ENCODE measurements around the gene CDK5RAP1.
A peak's percentile ranks its signal among the peaks of the same experiment; 100 is the strongest.
"Not testable (repeated sequence)": the region's sequence is repeated elsewhere in the genome, so short reads cannot be mapped to it uniquely, and the experiment has no call there.

The CDK5RAP1 gene

GRCh38 chr20:33401184-33401920 lies at the start of gene CDK5RAP1:
CDK5RAP1 (minus strand) TSS chr20:33401519; CDS start chr20:33397064, 4,455 bp downstream.
- peak; percentile 68 for DNase-seq (ENCODE audit: low spot score)

- no peak for DNase-seq (ENCODE audit: low spot score)
These were observed 49.5 kb upstream of the CDK5RAP1 start for GRCh38 chr20:33450867-33451266.

- no peak for DNase-seq (ENCODE audit: low spot score)
These were observed 44.7 kb upstream of the CDK5RAP1 start for GRCh38 chr20:33445881-33446625.

DNA sequence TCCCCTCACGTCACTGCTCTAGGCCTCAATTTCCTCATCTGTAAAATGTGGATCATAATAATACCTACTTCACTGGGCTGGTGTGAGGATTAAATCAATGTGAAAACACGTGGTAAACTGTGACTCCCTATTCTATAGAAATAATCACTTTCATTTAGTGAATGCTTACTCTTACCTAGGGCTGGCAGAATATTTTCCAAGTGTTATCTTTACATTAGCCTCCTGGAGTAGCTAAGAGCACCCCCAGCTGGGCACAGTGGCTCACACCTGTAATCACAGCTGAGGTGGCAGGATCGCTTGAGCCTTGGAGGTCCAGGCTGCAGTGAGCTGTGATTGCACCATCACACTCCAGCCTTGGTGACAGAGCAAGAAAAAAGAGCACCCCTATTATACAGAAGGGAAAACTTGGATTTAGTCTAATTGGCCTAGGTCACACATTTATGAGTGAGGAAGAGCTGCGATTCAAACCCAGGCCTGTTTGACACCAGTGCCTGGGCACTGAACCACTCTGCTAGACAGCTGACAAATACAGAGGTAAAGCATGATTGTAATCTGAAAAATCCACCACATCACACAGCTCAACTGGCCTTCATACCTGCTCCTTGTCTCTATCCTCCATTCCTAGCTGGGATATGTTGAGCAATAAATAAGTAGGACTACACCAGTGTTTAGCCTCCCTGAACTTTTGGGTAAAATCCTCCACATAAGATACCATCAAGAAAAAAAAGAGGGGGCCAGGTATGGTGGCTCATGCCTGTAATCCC lies 43.7 kb upstream of the CDK5RAP1 start:
- no peak for DNase-seq (ENCODE audit: low spot score)

GRCh38 chr20:33443512-33444239 lies 42.4 kb upstream of the CDK5RAP1 start, which contains the start of gene SNTA1:
SNTA1 (minus strand) TSS chr20:33443763; CDS start chr20:33443620, 143 bp downstream.
- peak; percentile 73 for DNase-seq (ENCODE audit: low spot score)

- no peak for DNase-seq (ENCODE audit: low spot score)
These were observed 41.7 kb upstream of the CDK5RAP1 start for GRCh38 chr20:33443006-33443511.

DNA sequence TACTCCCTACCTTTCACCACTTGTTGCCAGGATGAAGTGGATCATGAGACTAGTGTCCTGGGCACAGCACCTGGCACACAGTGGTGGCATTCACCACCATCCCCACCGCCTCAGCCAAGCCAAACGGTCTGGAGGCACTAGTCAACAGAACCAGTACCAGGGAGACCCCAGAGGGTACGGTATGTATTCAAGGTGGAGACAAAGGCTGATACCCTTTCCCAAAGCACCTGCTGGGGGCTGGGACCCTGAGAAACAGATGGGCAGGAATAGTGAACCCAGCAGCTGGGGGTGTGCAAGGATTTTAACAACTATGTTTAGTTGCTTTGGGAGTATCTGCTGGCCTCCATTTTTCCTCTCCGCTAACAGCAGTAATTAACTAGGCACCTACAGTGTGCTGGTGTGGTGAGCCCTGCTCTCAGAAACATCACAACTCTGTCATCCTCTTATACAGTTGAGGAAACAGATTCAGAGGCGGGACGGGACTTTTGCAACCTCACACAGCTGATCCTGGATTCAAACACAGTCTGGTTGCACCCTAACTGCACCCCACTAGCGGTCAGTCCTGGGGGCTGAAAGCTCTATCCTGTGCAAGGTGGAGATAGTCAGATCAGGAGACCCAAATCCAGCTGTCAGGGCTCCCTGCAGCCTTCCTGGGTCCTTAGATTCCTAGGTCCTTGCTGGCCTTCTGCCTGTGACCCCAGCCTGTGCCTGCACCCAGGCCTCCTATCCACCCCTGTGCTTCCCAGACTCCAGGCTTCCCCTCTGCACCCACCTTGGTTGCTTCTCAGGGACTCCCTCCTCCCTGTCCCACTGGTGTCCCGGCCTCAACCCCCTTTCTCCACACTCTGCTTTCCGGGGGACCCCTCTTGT lies 41.1 kb upstream of the CDK5RAP1 start:
- DNase-seq (ENCODE audit: low spot score), result no peak

- DNase-seq (ENCODE audit: low spot score), result no peak
These were observed 40.0 kb upstream of the CDK5RAP1 start for GRCh38 chr20:33441142-33441955.

GRCh38 chr20:33440562-33440961 lies 39.2 kb upstream of the CDK5RAP1 start:
- not testable (repeated sequence) for DNase-seq (ENCODE audit: low spot score)

DNA sequence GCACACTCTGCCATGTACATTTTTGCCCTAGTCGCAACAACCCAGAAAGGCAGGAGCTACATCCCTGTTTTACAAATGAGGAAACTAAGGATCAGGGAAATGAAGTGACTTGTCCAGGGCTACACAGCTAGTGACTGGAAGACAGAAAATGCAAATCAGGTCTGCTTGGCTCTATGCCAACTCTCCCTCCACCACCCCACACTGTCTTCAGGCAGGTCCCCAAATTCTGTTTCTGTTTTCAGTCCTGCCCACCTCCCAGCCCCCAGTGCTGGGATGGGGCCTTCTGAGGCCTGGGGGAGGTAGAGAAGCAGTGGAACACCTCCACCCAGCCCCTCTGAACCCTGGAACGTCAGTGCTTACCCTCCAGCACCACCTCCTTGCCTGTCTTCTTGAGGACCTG lies 37.2 kb upstream of the CDK5RAP1 start:
- DNase-seq (ENCODE audit: low spot score), result peak; percentile 45

GRCh38 chr20:33437141-33437911 lies 36.0 kb upstream of the CDK5RAP1 start:
- DNase-seq (ENCODE audit: low spot score), result no peak

- DNase-seq (ENCODE audit: low spot score), result no peak
These were observed 33.1 kb upstream of the CDK5RAP1 start for GRCh38 chr20:33434434-33434833.

DNA sequence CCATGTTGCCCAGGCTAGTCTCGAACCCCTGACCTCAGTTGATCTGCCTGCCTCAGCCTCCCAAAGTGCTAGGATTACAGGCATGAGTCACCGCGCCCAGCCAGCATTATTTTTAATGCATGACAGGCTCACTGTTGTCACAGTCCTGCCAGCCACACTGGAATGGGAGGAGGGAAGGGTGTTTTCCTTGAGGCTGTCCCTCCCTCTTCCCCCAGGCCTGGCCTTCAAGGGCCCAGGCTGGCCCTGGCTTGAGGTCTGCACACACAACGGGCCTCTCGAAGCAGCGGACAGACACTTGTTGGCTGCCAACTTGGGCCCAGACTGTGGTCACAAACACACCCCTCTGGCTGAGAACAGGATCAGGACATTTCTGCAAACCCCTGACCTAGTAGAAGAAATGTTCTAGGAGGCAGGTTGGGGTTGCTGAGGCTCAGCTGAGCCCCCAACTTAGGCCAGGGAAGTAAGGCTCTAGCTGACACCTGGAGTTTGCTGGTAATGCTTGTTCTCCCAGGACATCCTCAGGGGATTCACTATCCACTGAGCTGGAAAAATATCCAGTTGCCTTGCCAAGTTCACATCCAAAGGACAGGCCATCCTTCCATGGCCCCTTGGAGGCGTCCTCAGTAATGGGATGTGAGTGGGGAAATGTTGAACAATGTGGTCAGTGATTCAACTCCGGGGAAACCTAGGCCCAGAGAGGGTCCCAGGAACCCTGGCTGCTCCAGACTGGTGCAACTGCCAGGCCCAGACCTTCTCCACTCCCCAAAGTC lies 32.3 kb upstream of the CDK5RAP1 start:
- DNase-seq (ENCODE audit: low spot score), result no peak

- no peak for DNase-seq (ENCODE audit: low spot score)
These were observed 30.6 kb upstream of the CDK5RAP1 start for GRCh38 chr20:33431797-33432381.

DNA sequence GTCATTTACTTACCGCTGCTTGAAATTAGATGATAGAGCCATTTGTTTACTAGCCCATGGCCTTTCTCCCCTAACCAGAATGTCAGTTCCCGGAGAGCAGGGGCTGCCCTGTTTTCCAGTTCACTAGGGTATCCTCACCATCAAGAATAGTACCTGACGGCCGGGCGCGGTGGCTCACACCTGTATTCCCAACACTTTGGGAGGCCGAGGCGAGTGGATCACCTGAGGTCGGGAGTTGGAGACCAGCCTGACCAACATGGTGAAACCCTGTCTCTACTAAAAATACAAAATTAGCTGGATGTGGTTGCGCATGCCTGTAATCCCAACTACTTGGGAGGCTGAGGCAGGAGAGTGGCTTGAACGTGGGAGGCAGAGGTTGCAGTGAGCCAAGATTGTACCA lies 22.6 kb upstream of the CDK5RAP1 start:
- DNase-seq (ENCODE audit: low spot score), result not testable (repeated sequence)

- DNase-seq (ENCODE audit: low spot score), result peak; percentile 26
These were observed 22.0 kb upstream of the CDK5RAP1 start for GRCh38 chr20:33423141-33423834.

All from hematopoietic multipotent progenitor cell treated with erythropoietin and hydrocortisone succinate and interleukin-3 and kit ligand, for 17 days (in vitro differentiated cells).